ENCODE data around the gene OGT.

GRCh38 chrX:71542411-71542810 lies 9.5 kb downstream of the OGT start:
- TF ChIP-seq SIN3A (IDR thresholded peaks at IDR 0.05; ENCODE audit: borderline replicate concordance, insufficient read depth, low read length) (no peak), POLR2AphosphoS5 (IDR thresholded peaks at IDR 0.05; ENCODE audit: low read depth, low read length) (no peak), REST (IDR thresholded peaks at IDR 0.05; ENCODE audit: insufficient read depth in 1 of 2, low read depth in 2 of 2, low read length in 2 of 2) (no peak), TAF1 (IDR thresholded peaks at IDR 0.05; ENCODE audit: borderline replicate concordance, insufficient read depth, low read length) (no peak)

Measured in PFSK-1 (cell line).